Peyer's patch (tissue), 4 donors: Measurements from ENCODE around the gene NHERF1.
A peak's percentile ranks its signal among the peaks of the same experiment; 100 is the strongest.

Experiments
- POLR2A ChIP-seq, 2 donors: fragments of 450-650 bp; IDR thresholded peaks; one replicate each; pipeline ENCODE4 v1.5.1; 2017; ENCODE audit warnings: antibody characterized with exemption in 2 of 2, mild to moderate bottlenecking in 2 of 2, moderate library complexity in 2 of 2
- TF ChIP-seq, protein P1 (sequence below), 6 experiments: fragments of 450-650 bp in 4 of 6; fragments of 200-600 bp in 2 of 6; sonication (generic) in 1 of 6; IDR thresholded peaks; one replicate each; pipeline ENCODE4 v1.5.1; 2017 to 2019; ENCODE audit warnings: antibody characterized with exemption in 6 of 6, mild to moderate bottlenecking in 3 of 6, moderate library complexity in 1 of 6

DNA sequence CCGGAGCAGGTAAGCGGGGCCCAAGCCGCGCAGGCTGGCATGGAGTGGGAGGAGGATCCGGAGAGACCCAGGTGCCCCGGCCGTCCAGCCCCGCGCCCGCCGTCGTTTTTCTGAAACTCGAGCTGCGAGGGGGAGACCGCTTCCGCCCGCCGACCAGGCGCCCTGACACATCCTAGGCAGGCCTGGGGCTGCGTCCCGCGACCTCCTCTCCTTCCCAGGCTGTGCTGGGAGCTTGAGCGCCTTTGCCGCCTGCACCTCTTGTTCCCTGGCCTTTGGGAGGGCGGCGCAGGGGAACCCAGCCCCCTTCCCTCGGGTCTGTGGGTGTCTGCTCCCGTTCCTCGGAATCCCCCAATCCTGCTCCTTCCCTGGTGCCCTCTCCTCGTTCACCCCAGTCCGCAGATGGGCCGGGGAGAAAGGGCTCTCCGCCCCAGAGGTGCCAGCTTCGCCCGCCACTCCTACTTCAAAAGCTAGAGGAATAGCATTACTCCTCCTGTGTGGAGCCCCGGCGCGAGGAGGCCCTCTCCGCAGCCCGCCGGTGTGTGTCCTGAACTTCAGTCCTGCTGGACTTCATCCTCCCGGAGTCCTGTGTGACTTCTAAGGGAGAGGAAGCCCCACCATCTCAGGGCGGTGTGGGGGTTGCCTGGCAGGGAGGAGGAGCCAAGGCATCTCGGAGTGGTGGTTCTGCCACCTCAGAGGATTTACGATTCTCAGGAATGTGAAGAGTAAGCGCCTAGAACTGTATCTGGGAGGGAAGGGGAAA lies 1.0 kb downstream of the NHERF1 start:
- TF ChIP-seq POLR2A (IDR thresholded peaks at IDR 0.05) = peak; percentile 90 to 94
- TF ChIP-seq, protein P1, sequence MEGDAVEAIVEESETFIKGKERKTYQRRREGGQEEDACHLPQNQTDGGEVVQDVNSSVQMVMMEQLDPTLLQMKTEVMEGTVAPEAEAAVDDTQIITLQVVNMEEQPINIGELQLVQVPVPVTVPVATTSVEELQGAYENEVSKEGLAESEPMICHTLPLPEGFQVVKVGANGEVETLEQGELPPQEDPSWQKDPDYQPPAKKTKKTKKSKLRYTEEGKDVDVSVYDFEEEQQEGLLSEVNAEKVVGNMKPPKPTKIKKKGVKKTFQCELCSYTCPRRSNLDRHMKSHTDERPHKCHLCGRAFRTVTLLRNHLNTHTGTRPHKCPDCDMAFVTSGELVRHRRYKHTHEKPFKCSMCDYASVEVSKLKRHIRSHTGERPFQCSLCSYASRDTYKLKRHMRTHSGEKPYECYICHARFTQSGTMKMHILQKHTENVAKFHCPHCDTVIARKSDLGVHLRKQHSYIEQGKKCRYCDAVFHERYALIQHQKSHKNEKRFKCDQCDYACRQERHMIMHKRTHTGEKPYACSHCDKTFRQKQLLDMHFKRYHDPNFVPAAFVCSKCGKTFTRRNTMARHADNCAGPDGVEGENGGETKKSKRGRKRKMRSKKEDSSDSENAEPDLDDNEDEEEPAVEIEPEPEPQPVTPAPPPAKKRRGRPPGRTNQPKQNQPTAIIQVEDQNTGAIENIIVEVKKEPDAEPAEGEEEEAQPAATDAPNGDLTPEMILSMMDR (IDR thresholded peaks at IDR 0.05) = no peak
